Renal pelvis (tissue), 4 donors: ENCODE measurements around the gene CDH4. TPM values are rescaled to one million over a fixed set of nuclear protein-coding genes. Genes with fewer than 3 reads are reported as not detected.

Source experiments
- DNase-seq: peaks from one replicate; pipeline ENCODE4 v3.0.0-alpha.2; 2013
- polyA plus RNA-seq, 3 donors: library from polyadenylated mRNA; unstranded; fragments of 120-200 nt; gene quantifications; one replicate each; pipeline ENCODE4 v1.2.1, GENCODE V29; 2013; ENCODE audit not compliant: insufficient read length in 3 of 3

CDH4 gene
- polyA plus RNA-seq, 3 donors, result 8.4 to 9.5 (median 8.7) TPM

DNA sequence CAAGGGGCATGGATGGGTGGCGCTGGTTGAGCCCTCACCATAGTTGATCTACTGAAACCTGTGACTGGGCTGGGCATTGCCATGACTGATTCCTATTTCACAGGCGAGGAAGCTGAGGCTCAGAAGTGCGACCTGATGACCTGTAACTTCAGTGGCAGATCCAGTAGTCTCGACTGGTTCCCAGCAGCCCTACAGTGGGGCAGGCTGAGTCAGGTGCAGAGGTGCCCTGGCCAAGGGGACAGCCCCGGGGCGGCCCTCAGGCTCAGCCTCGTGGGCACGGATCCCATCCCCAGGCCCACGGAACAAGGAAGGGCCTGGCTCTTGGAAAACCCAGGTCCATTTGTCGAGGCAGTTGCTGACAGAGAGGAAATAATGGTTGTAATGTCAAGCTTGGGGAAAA is 283.0 kb downstream of the CDH4 start:
- no peak for DNase-seq

- no peak for DNase-seq
Observed at GRCh38 chr20:61535536-61535935, 283.5 kb downstream of the CDH4 start.

GRCh38 chr20:61535956-61536355 is 283.9 kb downstream of the CDH4 start:
- no peak for DNase-seq

DNA sequence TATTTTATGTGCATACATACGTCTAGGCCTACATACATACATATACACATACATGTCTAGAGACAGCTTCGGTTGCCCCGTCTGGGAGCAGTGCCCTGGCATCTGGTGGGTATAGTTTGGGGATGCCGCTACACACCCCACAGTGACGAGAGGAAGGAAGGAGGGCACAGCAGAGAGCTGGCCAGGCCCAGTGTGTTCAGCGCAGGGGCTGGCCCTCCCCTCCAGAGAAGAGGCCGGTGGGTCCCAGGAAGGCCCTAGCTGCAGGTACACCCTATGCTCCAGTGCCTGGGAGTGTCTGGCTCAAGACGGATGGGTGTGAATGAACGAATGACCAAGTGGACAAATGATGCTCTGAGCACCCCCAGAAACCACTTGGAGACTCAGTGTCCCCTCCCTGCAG is 284.6 kb downstream of the CDH4 start:
- no peak for DNase-seq

- no peak for DNase-seq
Observed at GRCh38 chr20:61537239-61538182, 285.4 kb downstream of the CDH4 start.

- DNase-seq, result no peak
Observed at GRCh38 chr20:61538183-61538942, 286.3 kb downstream of the CDH4 start.

DNA sequence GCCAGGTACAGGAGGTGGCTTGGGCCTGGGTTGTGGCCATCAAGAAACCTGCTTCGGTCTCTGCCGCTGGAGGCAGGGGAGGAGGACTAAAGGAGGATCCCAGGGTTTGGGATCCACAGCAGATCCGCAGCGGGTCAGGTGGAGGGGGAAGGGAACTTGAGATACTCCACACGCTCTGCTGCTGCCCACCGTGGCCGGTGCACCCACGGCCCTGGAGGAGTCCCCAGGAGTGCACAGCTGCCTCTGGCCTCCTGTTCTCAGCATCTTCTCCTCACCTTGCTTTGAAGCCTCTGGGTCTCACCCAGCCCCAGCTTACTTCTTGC is 286.8 kb downstream of the CDH4 start:
- no peak for DNase-seq

GRCh38 chr20:61539706-61540360 is 287.8 kb downstream of the CDH4 start:
- DNase-seq, result no peak

DNA sequence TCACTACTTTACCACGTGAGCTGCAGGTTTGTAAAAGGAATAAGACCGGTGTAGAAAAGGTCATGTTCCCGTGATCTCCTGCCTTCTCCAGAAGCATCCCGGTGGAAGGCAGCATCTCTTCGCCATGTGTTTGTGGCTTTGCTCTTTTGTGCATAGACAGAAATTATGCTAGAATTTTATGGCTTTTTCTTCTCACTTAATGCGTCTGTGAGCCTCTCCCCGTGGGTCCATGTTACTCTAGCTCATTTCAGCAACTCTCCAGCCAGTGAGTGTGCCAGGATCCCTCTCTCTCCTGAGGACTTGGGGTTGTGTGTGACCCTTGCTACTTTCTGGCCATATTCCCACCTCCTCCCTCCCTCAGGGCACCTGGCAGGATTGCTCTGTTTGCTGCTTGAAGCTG is 289.5 kb downstream of the CDH4 start:
- DNase-seq, result no peak

DNA sequence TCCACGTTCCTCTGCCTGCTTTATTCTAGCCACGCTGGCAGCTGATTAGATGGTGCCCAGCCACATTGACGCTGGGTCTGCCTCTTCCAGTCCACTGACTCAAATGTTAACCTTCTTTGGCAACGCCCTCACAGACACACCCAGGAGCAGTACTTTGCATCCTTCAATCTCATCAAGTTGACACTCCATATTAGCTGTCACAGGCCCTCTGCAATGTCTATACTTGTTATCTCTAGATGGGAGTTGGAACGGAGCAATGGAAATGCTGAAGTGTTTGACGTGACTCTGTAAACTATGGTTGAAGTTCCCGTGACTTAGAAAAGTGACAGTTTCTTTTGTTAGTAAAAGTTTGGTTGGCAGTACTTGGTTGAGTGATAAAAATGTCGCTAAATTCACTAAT is 291.0 kb downstream of the CDH4 start:
- no peak for DNase-seq

- no peak for DNase-seq
Observed at GRCh38 chr20:61543931-61544745, 292.1 kb downstream of the CDH4 start.

DNA sequence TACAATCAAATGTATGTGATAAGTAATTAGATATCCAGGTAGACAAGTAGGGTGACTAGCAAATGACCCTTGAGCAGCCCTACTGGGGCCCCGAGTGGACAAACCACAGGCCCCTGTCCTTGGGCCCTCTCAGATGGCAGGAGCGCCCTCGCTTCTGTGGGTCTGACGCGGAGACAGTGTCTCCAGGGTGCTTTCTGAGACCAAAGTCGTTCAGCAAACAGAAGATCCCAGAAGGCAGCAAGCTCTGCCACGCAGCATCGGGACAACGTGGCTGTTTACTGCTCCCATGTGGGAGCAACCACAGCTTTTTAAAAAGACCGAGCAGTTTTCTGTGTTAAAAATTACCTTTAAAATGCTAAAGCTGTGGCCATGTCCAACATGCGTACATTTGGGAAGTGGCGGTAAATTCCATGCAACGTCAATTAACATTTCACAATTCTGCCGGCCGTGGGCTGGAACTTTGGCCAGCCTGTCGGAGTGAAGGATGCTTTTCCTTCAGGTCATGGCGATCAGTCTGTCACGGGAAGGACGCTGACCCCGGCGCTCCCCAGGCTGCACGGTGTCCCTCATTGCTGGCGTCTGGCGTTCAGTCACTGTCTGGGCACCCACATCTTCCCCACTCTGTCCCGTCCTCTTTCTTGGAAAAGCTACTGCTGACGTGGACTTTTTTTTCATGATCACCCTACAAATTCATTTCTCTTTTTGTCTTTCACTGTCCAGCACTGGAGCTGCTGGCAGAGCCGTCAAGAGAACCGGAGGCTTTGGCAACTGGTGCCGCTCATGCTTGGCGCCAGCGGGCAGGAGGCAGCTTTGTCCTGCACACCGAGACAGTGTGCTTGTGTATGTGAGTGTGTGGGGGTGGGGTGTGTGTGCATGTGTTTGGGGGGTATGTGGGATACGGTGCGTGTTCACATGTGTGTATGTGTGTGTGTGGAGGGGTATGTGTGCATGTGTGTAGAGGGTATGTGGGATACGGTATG is 293.1 kb downstream of the CDH4 start:
- no peak for DNase-seq

- no peak for DNase-seq
Observed at GRCh38 chr20:61546641-61547040, 294.6 kb downstream of the CDH4 start.

DNA sequence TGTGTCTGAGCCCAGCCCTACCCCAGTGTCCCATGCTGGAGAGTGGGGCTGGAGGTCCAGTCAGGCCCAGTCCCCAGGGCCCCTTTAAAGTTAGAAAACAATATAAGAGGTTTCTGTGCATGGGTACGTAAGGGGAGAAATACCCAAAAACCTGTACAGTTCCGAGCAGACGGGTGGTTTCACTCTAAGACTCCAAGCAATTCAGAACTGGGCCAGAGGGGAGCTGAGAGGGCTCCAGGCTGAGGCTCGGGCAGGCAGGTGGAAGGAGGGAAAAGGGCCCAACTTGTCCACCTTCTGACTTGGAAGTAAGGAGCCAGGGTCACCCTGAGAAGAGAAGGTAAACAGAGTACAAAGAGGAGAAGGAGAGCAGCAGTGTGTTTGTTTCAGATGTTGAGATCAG is 296.0 kb downstream of the CDH4 start:
- no peak for DNase-seq

- no peak for DNase-seq
Observed at GRCh38 chr20:61549865-61550264, 297.8 kb downstream of the CDH4 start.

- no peak for DNase-seq
Observed at GRCh38 chr20:61551401-61551800, 299.3 kb downstream of the CDH4 start.

- DNase-seq, result no peak
Observed at GRCh38 chr20:61554617-61555016, 302.6 kb downstream of the CDH4 start.

- no peak for DNase-seq
Observed at GRCh38 chr20:61555566-61555965, 303.5 kb downstream of the CDH4 start.

GRCh38 chr20:61556111-61556510 is 304.1 kb downstream of the CDH4 start:
- no peak for DNase-seq

- DNase-seq, result no peak
Observed at GRCh38 chr20:61556673-61557072, 304.6 kb downstream of the CDH4 start.

GRCh38 chr20:61557621-61558020 is 305.6 kb downstream of the CDH4 start:
- no peak for DNase-seq
